H1 (cell line): Measurements from ENCODE around the gene IFTAP. TPM values are rescaled to one million over a fixed set of nuclear protein-coding genes. Genes with fewer than 3 reads are reported as not detected.

Experiments used
- CTCF ChIA-PET: fragments of 300-600 bp; sonication (Branson Sonifier 250); formaldehyde crosslinking; loops from one replicate; lab custom pipeline; 2021; ENCODE audit not compliant: partially characterized antibody; lab: Charles Lee
- POLR2A ChIA-PET: fragments of 300-600 bp; sonication (Branson Sonifier 250); formaldehyde crosslinking; loops from one replicate; lab custom pipeline; 2021; ENCODE audit warnings: inconsistent platforms; ENCODE audit not compliant: partially characterized antibody; lab: Charles Lee
- DNase-seq, 2 experiments: peaks; one replicate each; pipeline versions ENCODE4 v3.0.0 to v3.0.0-alpha.2; 2010 to 2022; ENCODE audit warnings: low spot score in 2 of 2, low read depth in 1 of 2, mixed read lengths in 1 of 2
- FAIRE-seq: peaks from 2 replicates; lab custom pipeline; 2011; peaks lifted over from hg19 to GRCh38; lab: Jason Lieb, UNC
- H2AFZ ChIP-seq: 2 replicates; pipeline ENCODE4 v1.8.1; 2012; ENCODE audit warnings: low read length, inconsistent platforms
- H2AK5ac ChIP-seq: 2 replicates; pipeline ENCODE4 v1.6.1; 2013; ENCODE audit warnings: low read depth, low read length
- H2BK120ac ChIP-seq: replicated peaks from 2 replicates; pipeline ENCODE3; 2013; ENCODE audit warnings: low read depth, low read length, inconsistent platforms
- H2BK12ac ChIP-seq: 2 replicates; pipeline ENCODE4 v1.6.1; 2013; ENCODE audit warnings: low read depth, low read length
- H2BK15ac ChIP-seq: 2 replicates; pipeline ENCODE4 v1.6.1; 2013; ENCODE audit warnings: low read length
- H2BK20ac ChIP-seq: 2 replicates; pipeline ENCODE4 v1.6.1; 2013; ENCODE audit warnings: low read length
- H2BK5ac ChIP-seq: 2 replicates; pipeline ENCODE4 v1.6.1; 2013; ENCODE audit warnings: low read depth, low read length
- H3K14ac ChIP-seq: 2 replicates; pipeline ENCODE4 v1.6.1; 2013; ENCODE audit warnings: inconsistent platforms; ENCODE audit not compliant: insufficient read length
- H3K18ac ChIP-seq: 2 replicates; pipeline ENCODE4 v1.6.1; 2013; ENCODE audit warnings: low read length; ENCODE audit errors: extremely low read depth
- H3K23ac ChIP-seq: 2 replicates; pipeline ENCODE4 v1.6.1; 2013; ENCODE audit warnings: inconsistent platforms; ENCODE audit not compliant: insufficient read length
- H3K23me2 ChIP-seq: 2 replicates; pipeline ENCODE4 v1.6.1; 2013; ENCODE audit warnings: low read depth, low read length
- H3K27ac ChIP-seq: 2 replicates; pipeline ENCODE4 v1.6.1; 2011; ENCODE audit warnings: low read depth, low read length, inconsistent platforms
- H3K27me3 ChIP-seq, 4 experiments: replicated peaks in 1 of 4; 1 replicate in 1 of 4; 2 replicates in 3 of 4; pipeline versions ENCODE4 v1.6.1 to v1.8.1; 2011 to 2013; ENCODE audit warnings: low read length in 3 of 4, mild to moderate bottlenecking in 3 of 4, inconsistent platforms in 2 of 4, mixed read lengths in 2 of 4, moderate library complexity in 1 of 4; ENCODE audit not compliant: control insufficient read depth in 3 of 4, insufficient read depth in 3 of 4; ENCODE audit errors: extremely low read depth in 1 of 4
- H3K36me3 ChIP-seq, 4 experiments: 2 replicates each; pipeline versions ENCODE4 v1.6.1 to v1.8.1; 2011 to 2013; ENCODE audit warnings: mild to moderate bottlenecking in 4 of 4, low read length in 3 of 4, moderate library complexity in 2 of 4, control low read depth in 1 of 4, inconsistent platforms in 1 of 4; ENCODE audit not compliant: insufficient read depth in 4 of 4, control insufficient read depth in 2 of 4
- H3K4ac ChIP-seq: replicated peaks from 2 replicates; pipeline ENCODE3; 2013; ENCODE audit warnings: low read length, low read depth, mixed read lengths, inconsistent platforms; ENCODE audit not compliant: insufficient read length
- H3K4me1 ChIP-seq, 4 experiments: replicated peaks in 1 of 4; 1 replicate in 1 of 4; 2 replicates in 3 of 4; pipeline versions ENCODE4 v1.6.1 to v1.8.1; 2011 to 2013; ENCODE audit warnings: low read length in 3 of 4, inconsistent platforms in 2 of 4, mixed read lengths in 1 of 4; ENCODE audit not compliant: insufficient read depth in 4 of 4, control insufficient read depth in 3 of 4
- H3K4me2 ChIP-seq, 2 experiments: 2 replicates each; pipeline versions ENCODE4 v1.6.1 to v1.8.1; 2011 to 2013; ENCODE audit warnings: low read depth in 2 of 2, low read length in 2 of 2, control low read depth in 1 of 2, inconsistent platforms in 1 of 2, mild to moderate bottlenecking in 1 of 2; ENCODE audit not compliant: insufficient read depth in 1 of 2
- H3K4me3 ChIP-seq, 4 experiments: fragments of 200-600, 300-600 bp in 1 of 4; sonication (generic), shearing (Covaris generic), sonication (Bioruptor Twin) in 1 of 4; 2 replicates each; pipeline versions ENCODE4 v1.5.1 to v1.8.1; 2011 to 2016; ENCODE audit warnings: low read length in 4 of 4, low read depth in 3 of 4, control low read depth in 2 of 4, inconsistent platforms in 2 of 4, mild to moderate bottlenecking in 2 of 4, mixed read lengths in 1 of 4, moderate library complexity in 1 of 4; ENCODE audit not compliant: insufficient read depth in 2 of 4; ENCODE audit errors: extremely low read depth in 1 of 4
- H3K56ac ChIP-seq: replicated peaks from 2 replicates; pipeline ENCODE3; 2013; ENCODE audit warnings: low read depth, mild to moderate bottlenecking, mixed read lengths, low read length, inconsistent platforms; ENCODE audit not compliant: insufficient read length
- H3K79me1 ChIP-seq: 2 replicates; pipeline ENCODE4 v1.6.1; 2013; ENCODE audit warnings: low read depth, low read length, control low read depth
- H3K79me2 ChIP-seq, 2 experiments: 2 replicates each; pipeline versions ENCODE4 v1.6.1 to v1.8.1; 2012 to 2013; ENCODE audit warnings: low read length in 2 of 2, mild to moderate bottlenecking in 2 of 2, inconsistent platforms in 1 of 2; ENCODE audit not compliant: insufficient read depth in 2 of 2, control insufficient read depth in 1 of 2
- H3K9ac ChIP-seq, 4 experiments: replicated peaks in 1 of 4; 1 replicate in 1 of 4; 2 replicates in 3 of 4; pipeline versions ENCODE4 v1.6.1 to v1.8.1; 2011 to 2013; ENCODE audit warnings: low read depth in 3 of 4, low read length in 3 of 4, control low read depth in 2 of 4, mild to moderate bottlenecking in 2 of 4, moderate library complexity in 2 of 4, inconsistent platforms in 1 of 4; ENCODE audit errors: extremely low read depth in 1 of 4
- H3K9me3 ChIP-seq, 2 experiments: 2 replicates each; pipeline versions ENCODE4 v1.6.1 to v1.8.1; 2012 to 2013; ENCODE audit warnings: mild to moderate bottlenecking in 2 of 2, moderate library complexity in 2 of 2, control low read depth in 1 of 2, inconsistent platforms in 1 of 2, low read depth in 1 of 2, low read length in 1 of 2, mixed read lengths in 1 of 2; ENCODE audit not compliant: insufficient read depth in 2 of 2
- H4K20me1 ChIP-seq, 2 experiments: replicated peaks in 1 of 2; 2 replicates each; pipeline versions ENCODE3 to v1.8.1; 2011 to 2013; ENCODE audit warnings: inconsistent platforms in 2 of 2, low read length in 2 of 2, mild to moderate bottlenecking in 1 of 2; ENCODE audit not compliant: insufficient read depth in 2 of 2, control insufficient read depth in 1 of 2
- H4K5ac ChIP-seq: 2 replicates; pipeline ENCODE4 v1.6.1; 2013; ENCODE audit warnings: low read length, low read depth, mixed read lengths, inconsistent platforms; ENCODE audit not compliant: insufficient read length
- H4K8ac ChIP-seq: 2 replicates; pipeline ENCODE4 v1.8.0; 2013; ENCODE audit warnings: mild to moderate bottlenecking, moderate library complexity, low read length, inconsistent platforms; ENCODE audit not compliant: insufficient read depth; ENCODE audit errors: extremely low read depth
- H4K91ac ChIP-seq: replicated peaks from 2 replicates; pipeline ENCODE3; 2013; ENCODE audit warnings: low read length, mixed read lengths, inconsistent platforms; ENCODE audit not compliant: insufficient read length
- BCL11A ChIP-seq, 2 experiments: IDR thresholded peaks; one replicate each; pipeline ENCODE4 v1.6.1; 2011; ENCODE audit warnings: low read depth in 2 of 2, low read length in 2 of 2, mild to moderate bottlenecking in 2 of 2
- CBX5 ChIP-seq: fragments of 300-800, 300-1000 bp; sonication (generic); IDR thresholded peaks from 2 replicates; pipeline ENCODE4 v1.7.1; 2016; ENCODE audit warnings: antibody characterized with exemption, low read length, low read depth
- CHD2 ChIP-seq: IDR thresholded peaks from 2 replicates; pipeline ENCODE4 v1.6.1; 2012; ENCODE audit warnings: low read length, improper control_type of control experiment
- CREB1 ChIP-seq: IDR thresholded peaks from 2 replicates; pipeline ENCODE4 v1.6.1; 2012; ENCODE audit warnings: inconsistent platforms
- HDAC6 ChIP-seq: IDR thresholded peaks from one replicate; pipeline ENCODE4 v1.7.1; 2012; ENCODE audit warnings: low read depth, mild to moderate bottlenecking, inconsistent platforms, low read length, moderate library complexity
- NRF1 ChIP-seq: IDR thresholded peaks from 2 replicates; pipeline ENCODE4 v1.6.1; 2011; ENCODE audit warnings: mild to moderate bottlenecking, low read depth, low read length, improper control_type of control experiment
- POLR2A ChIP-seq, 2 experiments: IDR thresholded peaks; 1 replicate in 1 of 2; 2 replicates in 1 of 2; pipeline ENCODE4 v1.6.1; 2011; ENCODE audit warnings: low read depth in 2 of 2, low read length in 2 of 2, mild to moderate bottlenecking in 2 of 2; ENCODE audit errors: control extremely low read depth in 1 of 2
- RFX5 ChIP-seq: IDR thresholded peaks from 2 replicates; pipeline ENCODE4 v1.6.1; 2011; ENCODE audit warnings: low read depth, low read length, improper control_type of control experiment, borderline replicate concordance
- SIRT6 ChIP-seq: IDR thresholded peaks from one replicate; pipeline ENCODE4 v1.7.1; 2012; ENCODE audit warnings: low read length, inconsistent platforms
- SP2 ChIP-seq: IDR thresholded peaks from 2 replicates; pipeline ENCODE4 v1.6.1; 2012; ENCODE audit warnings: mild to moderate bottlenecking, low read length, inconsistent platforms
- WGBS, 2 experiments: shearing (Covaris generic) in 1 of 2; methylation state at CpG; one replicate each; pipeline versions ENCODE4 v1.1.6 to v1.1.7; 2013 to 2015; ENCODE audit warnings: low lambda C conversion rate in 2 of 2, mixed read lengths in 2 of 2, inconsistent platforms in 1 of 2, low coverage in 1 of 2, missing lambda C conversion rate in 1 of 2; ENCODE audit not compliant: insufficient replicate concordance in 2 of 2, insufficient coverage in 1 of 2, insufficient read length in 1 of 2; ENCODE audit errors: extremely low coverage in 1 of 2, missing lambda C conversion rate in 1 of 2; 5-methylcytosine and 5-hydroxymethylcytosine counted together
- polyA plus RNA-seq, 7 experiments: library from polyadenylated mRNA; depleted of rRNA in 3 of 7; stranded (reverse) in 5 of 7; unstranded in 2 of 7; fragments of >200 nt in 5 of 7; fragments of 200-250 nt in 2 of 7; gene quantifications; 1 replicate in 5 of 7; 2 replicates in 1 of 7; 4 replicates in 1 of 7; pipeline versions ENCODE4 v1.2.1 to v1.2.3, GENCODE V29; 2011 to 2013; ENCODE audit warnings: missing spikeins in 2 of 7, mixed read lengths in 2 of 7
- total RNA-seq: library from RNA; stranded (reverse); fragmentation: NEBNext Ultra II Directional; extraction: Animal tissue kit (Norgen Biotek cat#: 25700); gene quantifications from 2 replicates; pipeline ENCODE4 v1.2.1, GENCODE V29; 2021
- TF ChIP-seq, protein P1 (sequence below): IDR thresholded peaks from 2 replicates; pipeline ENCODE4 v1.6.1; 2012; ENCODE audit warnings: low read length, inconsistent platforms
- TF ChIP-seq, protein P2 (sequence below), 3 experiments: IDR thresholded peaks; 1 replicate in 2 of 3; 2 replicates in 1 of 3; pipeline versions ENCODE4 v1.5.1 to v1.6.1; 2011; ENCODE audit warnings: low read length in 3 of 3, mild to moderate bottlenecking in 3 of 3, inconsistent platforms in 2 of 3, low read depth in 1 of 3, moderate library complexity in 1 of 3; ENCODE audit not compliant: insufficient read depth in 1 of 3; ENCODE audit errors: control extremely low read depth in 1 of 3

Gene IFTAP
- total and polyA plus RNA-seq, 2 of the 8 experiments (the other 6 are each of a cell fraction or from before 2014, with no cell fraction given), result 21.2 to 23.9 TPM

DNA sequence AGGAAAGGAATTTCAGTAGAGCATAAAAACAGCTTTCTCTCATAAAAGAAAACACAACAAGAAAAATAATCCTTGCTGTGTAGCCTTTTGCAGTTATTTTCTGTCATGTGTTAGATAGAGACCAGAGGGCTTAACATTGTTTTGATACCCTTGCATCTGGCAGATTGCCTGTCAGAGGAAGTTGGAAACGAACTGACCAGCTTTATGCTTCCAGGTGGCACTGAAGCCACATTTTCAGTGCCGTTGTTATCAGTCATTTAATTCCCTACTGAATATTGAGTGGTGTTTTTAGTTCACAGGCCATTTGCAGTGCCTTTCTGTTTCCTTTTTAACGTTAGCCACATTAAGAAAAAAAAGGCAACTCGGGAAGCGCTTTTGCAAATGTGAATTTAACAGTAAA is 25.2 kb downstream of the IFTAP start:
- H3K23me2 ChIP-seq, result no peaks in the 10 kb centered on the region
- 87% methylated on average over 5 of the region's 5 CpGs; no CpG with 5 or more reads in 1 of the 2 experiments for WGBS, 2 experiments
- CTCF ChIA-PET, result interaction anchor here (1.1 to 3.5 kb wide), 3 partner anchors 46 to 128 kb away, joined by 4 to 25 read pairs (median 8); no protein-coding TSS in a partner anchor
- no peak overlapping the region for H2AFZ ChIP-seq
- H2BK5ac ChIP-seq, result no peak overlapping the region
- no peaks in the 10 kb centered on the region for H3K79me1 ChIP-seq
- no peaks in the 10 kb centered on the region for H3K4me1 ChIP-seq
- no peaks in the 10 kb centered on the region for H3K27me3 ChIP-seq
- H3K14ac ChIP-seq, result no peak overlapping the region
- FAIRE-seq (no peak), DNase-seq (no peak)
- no peaks in the 10 kb centered on the region for H3K36me3 ChIP-seq
- no peak overlapping the region for H3K9ac ChIP-seq
- no peak overlapping the region for H3K23ac ChIP-seq
- no peaks in the 10 kb centered on the region for H4K20me1 ChIP-seq
- H4K8ac ChIP-seq, result no peak overlapping the region
- no peak overlapping the region for H2BK120ac ChIP-seq
- no peak overlapping the region for H3K18ac ChIP-seq
- no peak overlapping the region for H2BK20ac ChIP-seq
- POLR2A ChIA-PET, result no interaction called here
- no peak overlapping the region for H3K27ac ChIP-seq
- no peak overlapping the region for H3K4me2 ChIP-seq
- H3K79me2 ChIP-seq, result no peaks in the 10 kb centered on the region
- H3K4ac ChIP-seq, result no peak overlapping the region
- no peak overlapping the region for H2BK12ac ChIP-seq
- no peak overlapping the region for H4K5ac ChIP-seq
- H4K91ac ChIP-seq, result no peak overlapping the region
- no peak overlapping the region for H3K4me3 ChIP-seq
- H3K56ac ChIP-seq, result no peak overlapping the region
- H3K9me3 ChIP-seq, result no peaks in the 10 kb centered on the region
- H2BK15ac ChIP-seq, result no peak overlapping the region
- no peak overlapping the region for H2AK5ac ChIP-seq
- TF ChIP-seq NRF1, result no peak
- no peak for TF ChIP-seq CHD2
- TF ChIP-seq HDAC6, result no peak
- no peak for TF ChIP-seq BCL11A (IDR thresholded peaks at IDR 0.05; ENCODE audit: low read depth in 2 of 2, low read length in 2 of 2)
- no peak for TF ChIP-seq CBX5
- TF ChIP-seq POLR2A (IDR thresholded peaks at IDR 0.05; ENCODE audit: control extremely low read depth in 1 of 2, low read depth in 2 of 2, low read length in 2 of 2), result no peak
- TF ChIP-seq, protein P1, sequence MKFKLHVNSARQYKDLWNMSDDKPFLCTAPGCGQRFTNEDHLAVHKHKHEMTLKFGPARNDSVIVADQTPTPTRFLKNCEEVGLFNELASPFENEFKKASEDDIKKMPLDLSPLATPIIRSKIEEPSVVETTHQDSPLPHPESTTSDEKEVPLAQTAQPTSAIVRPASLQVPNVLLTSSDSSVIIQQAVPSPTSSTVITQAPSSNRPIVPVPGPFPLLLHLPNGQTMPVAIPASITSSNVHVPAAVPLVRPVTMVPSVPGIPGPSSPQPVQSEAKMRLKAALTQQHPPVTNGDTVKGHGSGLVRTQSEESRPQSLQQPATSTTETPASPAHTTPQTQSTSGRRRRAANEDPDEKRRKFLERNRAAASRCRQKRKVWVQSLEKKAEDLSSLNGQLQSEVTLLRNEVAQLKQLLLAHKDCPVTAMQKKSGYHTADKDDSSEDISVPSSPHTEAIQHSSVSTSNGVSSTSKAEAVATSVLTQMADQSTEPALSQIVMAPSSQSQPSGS, result no peak
- no peak for TF ChIP-seq SP2
- TF ChIP-seq, protein P2, sequence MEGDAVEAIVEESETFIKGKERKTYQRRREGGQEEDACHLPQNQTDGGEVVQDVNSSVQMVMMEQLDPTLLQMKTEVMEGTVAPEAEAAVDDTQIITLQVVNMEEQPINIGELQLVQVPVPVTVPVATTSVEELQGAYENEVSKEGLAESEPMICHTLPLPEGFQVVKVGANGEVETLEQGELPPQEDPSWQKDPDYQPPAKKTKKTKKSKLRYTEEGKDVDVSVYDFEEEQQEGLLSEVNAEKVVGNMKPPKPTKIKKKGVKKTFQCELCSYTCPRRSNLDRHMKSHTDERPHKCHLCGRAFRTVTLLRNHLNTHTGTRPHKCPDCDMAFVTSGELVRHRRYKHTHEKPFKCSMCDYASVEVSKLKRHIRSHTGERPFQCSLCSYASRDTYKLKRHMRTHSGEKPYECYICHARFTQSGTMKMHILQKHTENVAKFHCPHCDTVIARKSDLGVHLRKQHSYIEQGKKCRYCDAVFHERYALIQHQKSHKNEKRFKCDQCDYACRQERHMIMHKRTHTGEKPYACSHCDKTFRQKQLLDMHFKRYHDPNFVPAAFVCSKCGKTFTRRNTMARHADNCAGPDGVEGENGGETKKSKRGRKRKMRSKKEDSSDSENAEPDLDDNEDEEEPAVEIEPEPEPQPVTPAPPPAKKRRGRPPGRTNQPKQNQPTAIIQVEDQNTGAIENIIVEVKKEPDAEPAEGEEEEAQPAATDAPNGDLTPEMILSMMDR (IDR thresholded peaks at IDR 0.05; ENCODE audit: control extremely low read depth in 1 of 3, insufficient read depth in 1 of 3, low read depth in 1 of 3, low read length in 3 of 3), result no peak
- TF ChIP-seq CREB1, result no peak
- no peak for TF ChIP-seq RFX5
- no peak for TF ChIP-seq SIRT6
